ENCODE data around the gene CBFA2T3. TPM values are rescaled to one million over a fixed set of nuclear protein-coding genes. Genes with fewer than 3 reads are reported as not detected.

Gene CBFA2T3
- total RNA-seq, 4 donors from 2014 or later = 0.84 to 12.6 (median 1.4) TPM

GRCh38 chr16:88833086-88833485 lies 143.9 kb downstream of the CBFA2T3 start:
- ATAC-seq (ENCODE audit: low FRiP score) (no peak), DNase-seq (ENCODE audit: low spot score) (no peak)
- TF ChIP-seq, protein P1, sequence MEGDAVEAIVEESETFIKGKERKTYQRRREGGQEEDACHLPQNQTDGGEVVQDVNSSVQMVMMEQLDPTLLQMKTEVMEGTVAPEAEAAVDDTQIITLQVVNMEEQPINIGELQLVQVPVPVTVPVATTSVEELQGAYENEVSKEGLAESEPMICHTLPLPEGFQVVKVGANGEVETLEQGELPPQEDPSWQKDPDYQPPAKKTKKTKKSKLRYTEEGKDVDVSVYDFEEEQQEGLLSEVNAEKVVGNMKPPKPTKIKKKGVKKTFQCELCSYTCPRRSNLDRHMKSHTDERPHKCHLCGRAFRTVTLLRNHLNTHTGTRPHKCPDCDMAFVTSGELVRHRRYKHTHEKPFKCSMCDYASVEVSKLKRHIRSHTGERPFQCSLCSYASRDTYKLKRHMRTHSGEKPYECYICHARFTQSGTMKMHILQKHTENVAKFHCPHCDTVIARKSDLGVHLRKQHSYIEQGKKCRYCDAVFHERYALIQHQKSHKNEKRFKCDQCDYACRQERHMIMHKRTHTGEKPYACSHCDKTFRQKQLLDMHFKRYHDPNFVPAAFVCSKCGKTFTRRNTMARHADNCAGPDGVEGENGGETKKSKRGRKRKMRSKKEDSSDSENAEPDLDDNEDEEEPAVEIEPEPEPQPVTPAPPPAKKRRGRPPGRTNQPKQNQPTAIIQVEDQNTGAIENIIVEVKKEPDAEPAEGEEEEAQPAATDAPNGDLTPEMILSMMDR (IDR thresholded peaks at IDR 0.05) = no peak

DNA sequence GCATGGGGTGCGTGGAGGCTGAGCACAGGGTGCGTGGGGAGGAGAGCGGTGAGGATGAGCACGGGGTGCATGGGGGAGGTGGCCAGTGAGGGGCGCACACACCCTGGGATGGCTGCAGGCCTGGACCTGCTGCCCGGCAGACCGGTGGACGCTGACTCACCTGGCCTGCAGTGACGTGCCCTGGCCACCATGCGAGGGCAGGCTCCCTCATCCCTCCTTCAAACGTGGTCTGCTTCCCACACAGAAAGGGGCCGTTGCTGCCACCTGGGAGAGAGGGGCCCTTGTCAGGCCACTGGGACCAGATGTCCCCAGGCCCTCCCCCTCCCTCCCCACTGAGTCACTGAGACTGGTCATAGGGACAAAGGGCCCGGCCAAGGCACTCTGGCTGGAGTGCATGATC lies 145.2 kb downstream of the CBFA2T3 start:
- DNase-seq (ENCODE audit: low spot score) (no peak), ATAC-seq (ENCODE audit: low FRiP score) (no peak)
- TF ChIP-seq, protein P1 (IDR thresholded peaks at IDR 0.05) = no peak

DNA sequence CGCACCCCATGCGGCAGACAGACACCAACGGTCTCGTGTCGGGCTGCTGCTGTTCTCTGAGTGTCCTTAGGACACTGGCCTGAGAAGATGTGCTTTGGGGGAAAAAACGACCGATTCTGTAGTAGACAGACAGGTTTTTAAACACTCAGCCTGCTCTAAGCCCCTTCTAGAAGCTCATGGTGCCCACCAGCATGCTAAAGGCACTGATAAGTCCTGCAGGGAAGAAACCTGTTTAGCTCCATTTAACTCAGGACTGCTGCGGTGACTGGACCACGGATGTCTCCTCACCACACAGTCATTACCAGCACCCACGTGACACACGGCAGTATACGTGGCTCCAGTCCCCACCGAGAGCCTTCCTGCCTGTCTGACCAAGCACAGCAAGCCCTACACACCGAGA lies 146.2 kb downstream of the CBFA2T3 start:
- TF ChIP-seq, protein P1 (IDR thresholded peaks at IDR 0.05) = no peak
- DNase-seq (ENCODE audit: low spot score) (no peak), ATAC-seq (ENCODE audit: low FRiP score) (no peak)

- DNase-seq (ENCODE audit: low spot score) (no peak), ATAC-seq (ENCODE audit: low FRiP score) (no peak)
- TF ChIP-seq, protein P1 (IDR thresholded peaks at IDR 0.05) = no peak
Measured at GRCh38 chr16:88830258-88830657, 146.7 kb downstream of the CBFA2T3 start.

- ATAC-seq (ENCODE audit: low FRiP score) = no peak
- TF ChIP-seq, protein P1 (IDR thresholded peaks at IDR 0.05) = no peak
Measured at GRCh38 chr16:88828711-88829110, 148.3 kb downstream of the CBFA2T3 start.

DNA sequence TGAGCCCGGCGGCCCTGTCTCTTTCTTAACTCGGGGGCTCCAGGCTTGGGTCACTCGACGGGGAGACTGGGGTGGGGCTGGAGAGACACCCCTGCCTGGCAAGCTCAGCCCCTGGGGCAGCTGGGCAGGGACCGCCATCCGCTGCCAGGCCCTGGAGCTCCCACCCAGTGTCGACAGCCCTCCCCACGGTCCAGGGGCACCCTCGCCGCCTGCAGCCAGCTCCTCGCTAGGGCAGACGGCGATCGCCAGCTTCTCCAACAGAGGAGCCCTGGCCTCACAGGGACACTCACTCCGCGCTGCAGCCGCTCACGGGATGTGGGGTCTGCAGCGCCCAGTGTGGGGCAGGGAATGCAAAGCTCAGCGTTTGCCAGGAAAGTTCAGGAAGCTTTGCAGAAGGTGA lies 149.3 kb downstream of the CBFA2T3 start:
- TF ChIP-seq, protein P1 (IDR thresholded peaks at IDR 0.05) = no peak
- ATAC-seq (ENCODE audit: low FRiP score) (no peak), DNase-seq (ENCODE audit: low spot score) (no peak)

More at GRCh38 chr16:88828711-88829110, 148.3 kb downstream of the CBFA2T3 start:
- DNase-seq (ENCODE audit: low spot score) = no peak

- no peak for ATAC-seq (ENCODE audit: low FRiP score)
- no peak for DNase-seq (ENCODE audit: low spot score)
- TF ChIP-seq, protein P1 (IDR thresholded peaks at IDR 0.05) = no peak
Measured at GRCh38 chr16:88826070-88826840, 150.8 kb downstream of the CBFA2T3 start.

All from omental fat pad (tissue), 4 donors.